IPS-NIHi7 (cell line): ENCODE results near the gene ATP12A.

Source experiments
- DNase-seq: peaks from one replicate; pipeline ENCODE4 v3.0.0; 2012; ENCODE audit warnings: mixed read lengths; ENCODE audit errors: extremely low spot score

ATP12A gene

DNA sequence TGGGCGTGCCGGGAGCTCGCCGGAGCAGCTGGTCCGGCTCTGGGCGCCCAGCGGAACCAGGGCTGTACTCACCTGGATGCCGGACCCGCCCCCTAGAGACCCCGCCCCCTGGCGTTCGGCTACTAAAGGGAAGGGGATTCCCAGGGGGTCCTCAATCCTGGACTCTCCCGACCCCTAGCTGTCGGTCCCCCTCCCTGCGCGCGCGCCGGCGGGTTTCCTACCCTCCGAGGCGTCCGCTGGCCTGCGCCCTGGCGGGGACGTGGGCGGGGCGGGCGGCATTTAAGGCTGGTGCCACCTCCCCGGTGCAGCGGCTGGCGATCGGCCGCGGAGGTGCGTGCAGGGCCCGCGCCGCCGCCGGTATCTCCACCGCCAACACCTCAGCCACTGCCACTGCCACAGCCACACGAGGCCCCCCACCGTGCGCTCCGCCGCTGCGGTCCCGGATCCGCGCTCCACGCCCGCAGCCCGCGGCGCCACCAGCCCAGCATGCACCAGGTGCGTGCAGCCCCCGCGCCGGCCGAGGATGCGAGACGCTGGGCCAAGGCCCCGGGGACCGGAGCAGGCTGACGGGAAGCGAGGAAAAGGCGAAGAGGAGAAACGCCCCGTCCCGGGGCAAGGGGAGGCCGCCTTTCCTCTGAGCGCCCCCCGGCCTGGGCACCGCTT, at the start of gene ATP12A:
Gene ATP12A (plus strand): TSS at position 151 of the 663 bp plus-strand sequence. CDS start 336 bp downstream, at position 487.
- peak; percentile 81 for DNase-seq

DNA sequence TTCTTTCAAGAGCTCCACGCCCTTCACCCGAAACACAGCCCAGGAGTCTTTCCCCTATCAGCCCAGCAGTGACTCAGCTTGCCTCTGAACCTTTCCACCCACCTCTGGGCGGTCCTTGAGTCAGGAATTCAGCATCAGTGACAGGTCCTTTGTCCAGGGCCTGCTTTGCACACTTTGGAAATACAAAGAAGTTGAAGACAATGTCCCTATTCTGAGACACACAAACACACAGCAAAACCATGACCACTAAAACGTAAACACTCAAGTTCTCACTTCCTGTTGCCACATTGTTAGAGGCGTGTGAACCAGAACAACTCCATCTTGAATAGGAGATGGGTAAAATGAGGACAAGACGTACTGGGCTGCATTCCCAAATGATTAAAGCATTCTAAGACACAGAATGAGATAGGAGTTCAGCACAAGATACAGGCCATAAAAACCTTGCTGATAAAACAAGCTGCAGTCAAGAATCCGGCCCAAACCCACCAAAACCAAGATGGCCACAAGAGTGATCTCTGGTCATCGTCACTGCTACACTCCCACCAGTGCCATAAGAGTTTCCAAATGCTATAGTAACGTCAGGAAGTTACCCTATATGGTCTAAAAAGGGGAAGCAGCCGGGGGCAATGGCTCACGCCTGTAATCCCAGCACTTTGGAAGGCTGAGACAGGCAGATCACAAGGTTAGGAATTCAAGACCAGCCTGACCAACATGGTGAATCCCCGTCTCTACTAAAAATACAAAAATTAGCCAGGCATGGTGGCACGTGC, 49.2 kb upstream of the ATP12A start:
- peak; percentile 38 for DNase-seq

- DNase-seq: no peak
These were observed 48.3 kb upstream of the ATP12A start for GRCh38 chr13:24631922-24632321.

GRCh38 chr13:24632382-24633121, 47.7 kb upstream of the ATP12A start:
- DNase-seq: no peak

- DNase-seq: no peak
These were observed 43.4 kb upstream of the ATP12A start for GRCh38 chr13:24636776-24637175.

DNA sequence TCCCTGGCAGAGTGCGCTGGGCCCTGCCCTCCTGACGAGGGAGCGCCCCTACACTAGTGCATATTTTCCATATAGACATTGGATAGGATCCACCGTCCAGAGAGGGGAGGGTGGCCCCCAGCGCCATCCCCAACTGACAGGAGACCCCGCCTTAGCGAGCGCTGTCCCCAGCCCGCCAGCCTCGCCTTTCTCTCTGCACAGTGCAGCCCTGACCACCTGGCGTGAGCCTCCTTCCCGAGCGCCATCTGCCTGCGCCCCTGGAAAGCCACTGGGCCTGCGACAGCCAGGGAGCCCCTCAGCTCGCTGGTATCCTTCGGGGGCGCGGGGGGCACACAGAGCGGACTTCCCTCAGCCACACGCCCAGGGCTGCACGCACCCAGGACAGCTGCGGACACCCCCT, 42.1 kb upstream of the ATP12A start:
- DNase-seq: no peak

GRCh38 chr13:24640752-24641151, 39.5 kb upstream of the ATP12A start:
- no peak for DNase-seq

DNA sequence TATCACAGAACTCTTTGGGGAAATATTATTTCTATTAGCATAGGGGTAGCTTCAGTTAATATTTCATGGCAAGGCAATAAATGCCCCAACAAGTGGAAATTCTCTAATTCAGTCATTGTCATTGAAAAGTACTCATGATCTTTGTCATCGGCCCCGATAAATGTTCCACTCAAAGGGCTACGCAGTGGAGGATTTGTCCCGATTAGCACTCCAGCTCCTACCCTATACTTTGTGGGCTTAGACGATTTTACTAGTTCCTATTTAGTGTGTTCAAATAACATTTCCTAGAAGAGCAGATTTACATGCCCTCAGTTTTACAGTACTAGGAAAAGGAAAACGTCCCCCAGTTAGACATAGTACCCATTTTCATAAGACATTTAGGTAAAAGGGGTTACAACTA, 38.0 kb upstream of the ATP12A start:
- DNase-seq: no peak

GRCh38 chr13:24644036-24644435, 36.2 kb upstream of the ATP12A start:
- no peak for DNase-seq

DNA sequence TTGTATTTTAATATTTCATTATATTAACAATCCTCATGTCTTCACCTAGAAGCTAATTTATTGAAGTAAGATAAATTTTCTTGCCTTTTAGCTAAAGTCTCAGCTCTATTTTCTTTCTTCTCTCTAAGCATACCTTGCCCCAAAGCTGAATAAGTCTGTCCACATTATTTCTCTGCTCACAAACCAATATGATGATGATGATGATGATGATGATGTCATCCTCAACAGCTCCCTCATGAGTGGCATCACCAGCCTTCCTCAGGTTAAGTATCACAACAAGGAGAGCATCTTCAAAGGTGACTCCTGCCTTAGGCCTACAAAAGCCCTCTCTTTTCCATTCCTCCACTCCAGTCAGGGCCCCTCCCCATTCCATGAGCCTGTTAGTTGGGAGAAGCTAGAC, 31.9 kb upstream of the ATP12A start:
- no peak for DNase-seq

DNA sequence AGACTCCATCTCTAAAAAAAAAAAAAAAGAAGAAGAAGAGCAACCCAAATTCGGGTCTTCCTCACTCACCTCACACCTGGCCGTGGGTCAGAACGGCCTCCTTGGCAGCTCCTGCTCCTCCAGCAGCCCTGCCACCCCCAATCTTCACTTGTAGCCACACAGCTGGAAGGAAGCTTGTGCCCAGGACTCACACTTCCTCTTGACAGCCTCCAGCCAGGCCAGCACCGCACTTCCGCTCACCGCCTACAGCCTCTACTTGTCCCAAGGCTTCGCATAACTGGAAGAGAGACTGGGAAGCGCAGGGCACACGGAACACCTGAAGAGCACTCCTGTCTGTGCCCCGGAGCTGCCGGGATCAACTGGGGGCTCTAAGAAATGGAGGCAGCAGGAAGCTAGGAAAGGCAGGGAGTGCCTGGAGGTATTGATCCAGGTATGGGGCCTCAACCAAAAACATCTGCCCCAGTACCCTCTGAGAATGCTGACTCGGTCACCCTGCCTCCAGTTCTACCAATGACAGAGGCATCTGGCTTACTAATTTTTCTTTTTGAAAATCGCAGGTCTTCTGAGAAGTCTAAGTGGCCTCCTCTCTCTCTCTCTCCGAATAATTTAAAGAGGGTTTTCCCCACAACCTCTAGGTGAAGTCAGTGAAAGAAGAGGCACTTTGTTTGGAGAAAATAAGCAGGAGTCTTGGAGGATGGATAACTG, 31.1 kb upstream of the ATP12A start:
- no peak for DNase-seq

DNA sequence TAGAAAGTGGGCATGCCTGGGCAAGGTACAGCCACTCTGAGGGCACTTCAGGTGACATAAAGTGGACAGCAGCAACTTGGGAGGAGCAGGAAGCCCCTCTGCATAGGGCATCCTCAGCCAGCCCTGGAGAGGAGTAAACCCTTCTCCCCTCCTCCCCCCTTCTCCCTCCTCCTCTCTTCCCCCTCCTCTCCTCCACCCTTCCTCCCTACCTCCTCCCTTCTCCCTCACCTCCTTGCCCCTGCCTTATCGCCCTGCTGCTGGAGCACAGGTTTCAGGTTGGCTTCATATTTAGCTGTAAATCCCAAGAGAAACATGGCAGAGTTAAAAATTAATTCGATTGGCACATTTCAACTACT, 30.5 kb upstream of the ATP12A start:
- DNase-seq: no peak

- no peak for DNase-seq
These were observed 30.0 kb upstream of the ATP12A start for GRCh38 chr13:24650161-24650560.

DNA sequence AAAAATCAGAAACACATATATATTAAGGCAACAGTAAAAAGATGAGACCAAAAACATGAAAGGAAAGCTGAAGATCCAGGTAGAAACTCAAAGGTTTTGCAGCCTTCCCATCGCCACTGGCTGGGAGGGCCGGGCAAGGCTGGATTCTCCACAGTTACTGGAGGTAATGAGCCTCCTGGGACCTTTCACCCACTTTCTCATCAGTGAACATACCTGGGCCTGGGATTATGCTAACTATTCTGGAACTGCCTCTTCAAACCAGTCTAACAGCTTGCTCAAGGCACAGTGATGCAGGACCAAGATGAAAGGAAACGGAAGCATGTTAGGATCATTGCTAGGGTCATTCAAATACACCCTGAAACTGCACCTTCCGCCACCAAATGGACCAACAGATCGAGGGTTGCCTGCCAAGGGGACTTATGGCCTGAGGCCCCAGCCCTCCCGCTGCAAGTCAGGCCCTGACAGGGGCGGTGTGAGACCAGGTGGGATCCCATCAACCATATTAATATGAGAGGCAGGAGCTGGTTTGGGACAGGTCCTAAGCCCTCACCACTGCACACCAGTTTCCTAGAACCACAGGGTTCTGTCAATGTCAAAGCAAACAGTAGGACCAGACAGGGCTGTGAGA, 28.4 kb upstream of the ATP12A start:
- no peak for DNase-seq

DNA sequence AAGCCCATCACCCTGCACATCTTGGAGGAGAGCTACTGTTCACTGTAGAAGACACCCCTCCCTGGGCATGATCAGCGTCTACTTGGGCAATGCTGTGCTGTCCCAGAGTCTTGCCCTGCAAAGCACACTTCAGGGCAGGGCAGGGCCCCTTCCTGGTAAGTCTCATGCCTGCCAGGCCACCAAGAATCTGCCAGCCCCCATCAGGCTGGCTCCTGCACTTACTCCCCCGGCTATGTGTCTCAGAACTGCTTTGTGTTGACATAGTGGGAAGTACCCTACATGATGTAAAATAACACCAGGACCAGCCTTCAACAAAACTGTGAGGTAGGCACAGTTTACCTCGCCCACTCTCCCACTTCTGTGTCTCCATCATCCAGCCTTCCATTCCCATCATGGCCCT, 27.8 kb upstream of the ATP12A start:
- DNase-seq: no peak

- no peak for DNase-seq
These were observed 25.5 kb upstream of the ATP12A start for GRCh38 chr13:24654741-24655140.

DNA sequence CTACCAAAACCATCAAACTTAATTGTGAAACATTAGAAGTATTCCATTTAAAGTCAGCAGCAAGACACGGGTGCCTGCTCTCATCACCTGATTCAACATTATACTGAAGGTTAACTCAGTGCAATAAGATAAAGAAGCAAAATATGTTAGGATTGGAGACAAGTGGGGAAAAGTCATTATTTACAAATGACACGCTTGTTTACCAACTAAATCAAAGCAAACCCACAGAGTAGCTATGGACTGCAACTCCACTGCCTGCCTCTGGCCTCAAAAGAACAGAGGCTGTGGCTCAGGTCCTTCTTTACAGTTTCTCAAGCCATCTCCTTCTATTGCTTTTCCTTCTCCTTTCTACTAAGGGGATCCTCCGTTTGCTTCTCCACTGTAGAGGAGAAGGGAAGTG, 21.0 kb upstream of the ATP12A start:
- DNase-seq: no peak

DNA sequence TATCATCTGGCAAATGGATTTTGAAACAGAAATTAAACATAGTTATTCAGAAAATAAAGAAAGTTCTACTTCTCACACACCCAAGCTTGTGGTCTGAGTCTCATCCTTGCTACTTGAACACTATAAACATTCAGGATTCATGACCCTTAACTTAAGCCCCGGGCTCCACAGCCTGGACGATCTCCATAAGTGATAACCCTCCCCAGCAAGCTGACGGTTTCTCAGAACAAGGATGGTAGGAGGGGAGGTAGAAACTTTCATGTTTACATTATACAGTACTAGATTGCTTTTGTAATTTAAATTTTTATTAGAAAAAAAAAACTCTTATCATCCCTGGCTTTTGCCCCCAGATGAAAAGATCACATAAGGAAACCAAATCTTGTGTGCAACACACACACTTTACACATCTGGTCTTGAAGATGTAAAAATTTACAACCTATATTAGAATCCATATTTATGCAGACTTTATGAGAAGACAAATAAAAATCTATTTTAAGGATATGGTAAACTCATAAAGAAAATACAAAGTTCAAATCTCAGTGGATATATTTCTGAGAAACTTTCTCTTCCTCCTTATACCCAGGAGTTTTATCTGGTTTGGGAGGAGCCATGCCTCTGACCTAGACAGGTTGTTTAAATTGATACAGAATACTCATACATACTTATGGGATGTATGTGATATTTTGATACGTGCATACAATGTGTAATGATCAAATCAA, 20.0 kb upstream of the ATP12A start:
- no peak for DNase-seq

DNA sequence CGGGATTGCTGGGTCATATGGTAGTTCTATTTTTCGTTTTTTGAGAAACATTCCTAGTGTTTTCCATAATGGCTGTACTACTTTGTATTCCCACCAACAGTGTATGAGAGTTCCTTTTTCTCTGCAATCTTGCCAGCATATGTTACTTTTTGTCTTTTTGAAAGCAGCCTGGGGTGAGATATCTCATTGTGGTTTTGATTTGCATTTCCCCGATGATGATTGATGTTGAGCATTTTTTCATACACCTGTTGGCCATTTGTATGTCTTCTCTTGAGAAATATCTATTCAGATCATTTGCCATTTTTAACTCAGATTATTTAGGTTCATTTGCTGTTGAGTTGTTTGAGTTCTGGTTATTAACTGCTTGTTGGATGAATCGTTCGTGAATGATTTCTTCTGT, 18.5 kb upstream of the ATP12A start:
- DNase-seq: no peak

DNA sequence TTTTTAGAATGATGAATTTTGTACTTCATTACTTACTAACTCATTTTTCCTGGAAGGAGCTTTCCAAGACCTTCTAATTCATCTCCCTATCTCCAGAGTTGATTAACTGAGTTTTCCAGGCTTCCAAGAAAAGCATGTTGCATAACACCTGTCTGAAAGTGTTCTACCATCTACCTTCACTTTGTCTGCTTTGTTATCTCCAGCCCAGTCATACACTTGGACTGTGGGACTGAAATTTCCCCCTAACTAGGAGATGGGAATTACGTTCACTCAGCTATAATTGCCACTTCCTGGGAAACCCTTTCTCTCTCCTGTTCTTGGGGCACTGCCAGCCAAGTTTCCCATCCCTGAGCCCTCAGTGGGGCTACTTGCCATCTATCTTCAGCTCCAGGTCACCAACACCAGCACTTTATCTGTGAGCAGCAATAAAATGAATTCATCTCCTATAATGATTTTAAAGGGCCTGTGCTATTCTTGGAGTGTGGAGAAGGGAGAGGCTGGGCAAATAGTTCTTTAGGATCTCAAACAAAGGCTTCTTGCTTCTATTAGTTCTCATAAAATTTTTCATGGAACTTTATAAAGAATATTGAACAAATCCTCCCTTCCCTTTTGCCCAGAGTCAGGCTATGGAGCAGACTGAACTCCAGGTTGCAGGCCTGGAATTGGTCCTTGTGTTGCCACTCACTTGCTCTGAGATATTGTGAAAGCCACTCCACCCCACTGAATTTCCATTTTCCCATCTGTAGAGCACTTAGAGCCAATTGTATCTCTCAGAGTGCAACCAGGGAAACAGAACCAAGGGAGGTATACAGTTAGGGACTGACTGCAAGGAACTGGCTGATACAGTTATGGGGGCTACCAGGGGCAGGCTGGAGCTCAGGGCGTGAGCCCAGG, 17.8 kb upstream of the ATP12A start:
- no peak for DNase-seq
